GM18499 (cell line): ENCODE measurements around the gene FIGNL2.
"Not testable (repeated sequence)": the region's sequence is repeated elsewhere in the genome, so short reads cannot be mapped to it uniquely, and the experiment has no call there.

Experiments
- ATAC-seq: cut with Tn5 transposase; IDR thresholded peaks from one replicate; pipeline ENCODE4 v1.9.1; 2021; ENCODE audit warnings: moderate number of reproducible peaks; ENCODE audit not compliant: insufficient read depth, unreplicated experiment

The FIGNL2 gene

DNA sequence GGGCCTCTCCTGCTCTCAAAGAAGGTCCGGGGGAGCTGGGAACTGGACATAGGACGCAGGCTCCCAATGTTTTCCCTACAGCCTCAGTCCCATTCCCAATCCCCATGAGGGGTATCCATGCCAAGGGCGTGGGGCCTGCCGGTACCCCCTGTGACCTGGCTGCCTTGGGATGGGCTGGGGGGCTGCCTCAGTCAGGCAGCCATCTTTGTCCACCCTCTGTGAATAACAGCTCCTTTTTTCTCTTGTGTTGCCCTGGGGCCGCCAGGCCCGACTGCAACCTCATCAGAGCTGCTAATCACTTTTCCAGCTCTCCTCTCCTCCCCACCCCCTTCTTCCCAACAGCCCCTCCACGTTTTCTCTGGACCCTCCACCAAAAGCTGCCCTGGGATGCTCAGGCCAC is 11.2 kb downstream of the FIGNL2 start:
- no peak for ATAC-seq

DNA sequence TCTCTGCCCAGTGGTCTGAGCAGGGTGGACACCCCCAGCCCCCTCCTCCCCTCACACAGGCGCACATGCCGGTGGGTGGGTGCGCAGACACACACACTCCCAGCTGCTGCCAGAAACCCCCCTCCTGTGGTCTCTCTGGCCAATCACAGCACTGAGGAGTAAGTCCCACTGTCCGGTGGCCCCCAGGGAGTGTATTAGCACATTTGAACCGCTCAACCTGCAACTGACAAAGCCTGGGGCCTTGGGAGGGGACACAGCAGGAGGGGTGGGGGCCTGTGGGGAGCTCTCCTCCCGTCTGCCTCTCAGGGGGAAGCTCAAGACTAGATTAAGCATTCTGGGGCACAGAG is 11.7 kb downstream of the FIGNL2 start:
- ATAC-seq, result no peak

- no peak for ATAC-seq
Measured at GRCh38 chr12:51836041-51836826, 12.3 kb downstream of the FIGNL2 start.

- ATAC-seq, result no peak
Measured at GRCh38 chr12:51834411-51834810, 14.1 kb downstream of the FIGNL2 start.

DNA sequence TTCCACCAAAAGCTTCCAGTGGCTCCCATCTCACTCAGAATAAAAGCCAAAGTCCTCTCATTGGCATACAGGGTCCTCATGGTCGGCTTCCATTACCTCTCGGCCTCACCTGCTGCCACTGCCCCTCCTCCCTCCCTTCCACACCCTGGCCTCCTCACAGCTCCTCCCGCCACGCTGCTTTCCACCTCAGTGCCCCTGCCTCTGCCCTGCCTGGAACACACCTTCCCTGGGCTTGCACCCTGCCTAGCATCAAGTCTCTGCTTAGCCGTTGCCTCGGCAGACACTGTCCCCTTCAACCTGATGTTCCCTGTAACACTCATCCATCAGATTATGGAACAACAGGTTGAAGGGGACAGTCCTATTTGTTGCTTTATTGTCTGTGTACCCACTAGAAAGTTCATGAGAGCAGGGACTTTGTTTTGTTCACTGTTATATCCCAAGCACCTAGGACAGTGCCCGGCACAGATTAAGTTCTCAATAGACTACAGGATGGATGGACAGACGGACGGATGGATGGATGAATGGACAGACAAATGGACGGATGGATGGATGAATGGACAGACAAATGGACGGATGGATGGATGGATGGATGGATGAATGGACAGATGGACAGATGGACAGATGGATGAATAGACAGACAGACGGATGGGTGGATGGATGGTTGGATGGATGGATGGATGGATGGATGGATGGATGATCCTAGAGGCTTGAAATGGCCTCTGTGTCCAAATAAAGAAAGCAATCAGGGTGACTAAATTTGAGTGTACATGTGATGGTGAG is 14.9 kb downstream of the FIGNL2 start:
- ATAC-seq, result no peak

DNA sequence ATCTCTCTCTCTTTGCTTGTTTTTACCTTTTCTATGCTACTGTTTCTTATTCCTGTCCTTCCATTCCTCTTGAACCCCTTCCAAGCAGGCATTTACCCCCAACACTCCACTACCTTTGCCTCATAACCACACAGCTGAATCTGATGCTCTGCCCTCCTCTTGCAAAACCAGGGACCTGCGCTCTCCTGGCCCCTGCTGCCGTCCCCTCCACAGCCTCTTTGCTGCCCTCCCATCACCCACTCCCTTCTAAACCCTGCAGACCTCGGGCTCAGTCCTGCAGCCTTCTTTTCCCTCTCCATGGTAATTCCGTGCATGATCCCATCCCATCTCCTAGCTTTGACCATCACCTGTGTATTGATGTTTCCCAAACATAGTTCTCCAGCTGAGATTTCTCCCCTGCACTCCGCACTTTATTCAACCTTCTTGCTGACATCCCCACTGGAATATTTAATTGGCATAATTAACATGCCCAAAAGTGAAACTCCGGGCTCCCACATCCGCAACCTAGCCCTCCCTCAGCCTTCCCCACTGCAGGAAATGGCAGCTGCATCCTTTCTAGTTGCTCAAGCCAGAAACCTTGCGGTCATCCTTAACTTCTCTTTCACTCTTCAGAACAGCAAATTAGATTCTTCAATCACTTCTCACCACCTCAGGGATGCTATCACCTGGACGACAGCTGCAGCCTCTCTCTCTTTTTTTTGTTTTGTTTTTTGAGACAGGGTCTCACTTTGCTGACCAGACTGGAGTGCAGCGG is 16.0 kb downstream of the FIGNL2 start:
- no peak for ATAC-seq

- ATAC-seq, result not testable (repeated sequence)
Measured at GRCh38 chr12:51831817-51832216, 16.7 kb downstream of the FIGNL2 start.

DNA sequence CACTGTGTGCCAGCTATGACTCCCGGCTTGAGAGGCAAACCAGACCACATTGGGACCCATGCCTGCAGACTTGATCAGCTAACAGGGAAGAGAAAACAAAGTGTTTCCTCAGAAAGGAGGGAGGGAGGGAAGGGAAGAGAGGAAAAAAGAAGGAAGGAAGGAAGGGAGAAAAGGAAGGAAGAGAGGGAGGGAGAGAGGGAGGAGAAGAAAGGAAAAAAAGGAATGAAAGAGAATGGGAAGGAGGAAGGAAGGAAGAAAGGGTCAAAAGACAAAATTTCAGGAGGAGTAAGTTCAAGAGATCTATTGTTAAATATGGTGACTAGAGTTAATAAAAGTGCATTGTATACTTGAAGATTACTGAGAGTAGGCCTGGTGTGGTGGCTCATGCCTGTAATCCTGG is 18.9 kb downstream of the FIGNL2 start:
- ATAC-seq, result no peak

DNA sequence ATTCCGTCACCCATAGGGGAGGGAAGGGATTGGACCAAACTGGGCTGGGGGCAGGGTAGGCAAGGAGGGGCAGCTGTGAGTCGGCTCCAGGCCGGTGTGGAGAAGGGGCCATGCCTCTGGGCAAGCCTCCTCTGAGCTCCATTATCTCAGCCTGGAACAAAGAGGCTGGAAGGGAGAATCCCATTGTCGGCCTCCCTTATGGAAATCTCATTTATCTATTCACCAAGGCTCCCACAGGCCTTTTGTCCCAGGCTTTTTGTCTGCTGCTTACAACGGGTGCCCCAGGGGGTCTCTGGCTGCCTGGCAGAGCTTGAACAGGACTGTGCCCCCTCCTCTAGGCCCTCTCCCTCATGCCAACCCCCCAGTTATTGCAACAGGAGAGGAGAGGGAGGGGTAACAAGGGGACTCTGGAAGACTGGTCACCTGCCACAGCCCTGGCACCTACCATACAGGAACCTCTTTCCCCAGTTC is 19.5 kb downstream of the FIGNL2 start:
- no peak for ATAC-seq

DNA sequence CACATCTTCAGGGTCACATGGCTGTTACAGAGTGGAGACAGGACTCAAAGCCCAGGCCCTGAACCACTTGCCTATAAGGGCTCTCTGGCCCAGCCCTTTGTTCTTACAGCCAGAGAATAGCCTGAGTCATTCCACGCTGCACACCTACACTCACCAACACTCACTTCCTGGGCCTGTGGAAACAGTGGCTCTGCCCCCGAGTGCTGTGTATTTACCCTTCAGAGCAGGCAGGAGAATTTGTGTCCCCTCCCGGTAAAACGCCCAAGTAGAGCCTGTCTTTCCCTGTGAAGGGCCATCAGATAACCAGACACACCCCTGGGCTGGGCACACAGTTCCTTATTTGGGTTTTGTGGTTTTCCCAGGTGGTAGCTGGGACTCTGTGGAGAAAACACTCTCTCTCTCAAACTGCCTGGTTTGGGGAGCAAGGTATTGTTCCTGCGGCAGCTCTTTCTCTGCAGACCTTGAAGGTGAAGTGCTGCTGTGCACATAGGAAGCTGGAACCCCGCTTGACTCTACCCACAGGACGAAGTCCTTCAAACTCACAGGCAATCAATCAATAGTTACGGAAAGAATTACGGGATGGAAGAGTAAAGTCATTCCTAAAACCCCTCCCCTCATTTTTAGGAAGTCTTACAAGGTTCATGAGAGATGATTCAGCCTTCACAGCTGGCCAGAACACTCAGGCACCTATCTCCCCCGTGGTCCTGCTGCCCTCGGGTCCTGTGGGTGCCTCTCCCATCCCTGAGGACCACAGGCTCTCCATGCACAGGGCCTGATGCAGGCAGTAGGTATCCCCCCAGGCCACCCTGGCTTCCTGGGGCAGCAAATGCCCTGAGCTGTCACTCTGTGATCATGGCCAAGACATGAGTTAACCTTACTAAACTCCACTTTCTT is 20.3 kb downstream of the FIGNL2 start:
- no peak for ATAC-seq

DNA sequence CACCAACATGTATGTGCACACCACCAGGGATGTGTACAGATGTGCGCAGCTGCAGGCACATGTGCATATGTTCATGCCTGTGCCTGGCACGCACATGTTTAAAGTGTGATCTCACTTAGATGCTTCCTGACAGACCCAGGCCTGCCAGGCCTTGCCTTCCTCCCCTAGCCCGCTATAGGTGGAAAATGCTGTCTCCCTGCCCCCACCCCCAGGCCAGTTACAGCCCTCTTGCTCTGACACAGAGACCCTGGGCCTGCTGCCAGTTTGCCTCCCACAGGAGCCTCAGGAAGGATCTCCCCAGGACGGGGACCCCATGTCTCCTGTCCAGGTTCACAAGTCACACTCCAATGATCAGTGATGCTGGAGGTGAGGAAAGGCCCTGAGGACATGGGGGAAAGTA is 21.6 kb downstream of the FIGNL2 start:
- ATAC-seq, result no peak

DNA sequence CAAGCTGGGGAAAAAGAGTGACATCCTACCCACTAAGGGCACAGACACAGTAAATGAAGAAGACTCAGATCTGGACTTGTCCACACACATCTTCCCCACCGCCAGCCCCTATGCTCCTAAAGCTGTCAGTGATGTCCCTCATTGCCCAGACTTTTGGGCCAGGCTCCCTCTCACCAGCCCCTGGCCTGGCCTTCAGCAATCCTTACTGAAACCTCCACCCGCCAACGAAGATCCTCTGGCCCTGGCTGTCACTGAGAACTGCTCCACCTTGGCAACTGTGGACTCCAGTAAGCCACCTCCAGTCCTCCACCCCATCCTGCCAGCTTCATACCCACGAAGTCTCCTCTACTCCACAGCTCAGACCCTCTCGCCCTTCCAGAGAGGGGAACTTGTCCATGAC is 23.3 kb downstream of the FIGNL2 start:
- ATAC-seq, result no peak

GRCh38 chr12:51823875-51824565 is 24.5 kb downstream of the FIGNL2 start:
- no peak for ATAC-seq

DNA sequence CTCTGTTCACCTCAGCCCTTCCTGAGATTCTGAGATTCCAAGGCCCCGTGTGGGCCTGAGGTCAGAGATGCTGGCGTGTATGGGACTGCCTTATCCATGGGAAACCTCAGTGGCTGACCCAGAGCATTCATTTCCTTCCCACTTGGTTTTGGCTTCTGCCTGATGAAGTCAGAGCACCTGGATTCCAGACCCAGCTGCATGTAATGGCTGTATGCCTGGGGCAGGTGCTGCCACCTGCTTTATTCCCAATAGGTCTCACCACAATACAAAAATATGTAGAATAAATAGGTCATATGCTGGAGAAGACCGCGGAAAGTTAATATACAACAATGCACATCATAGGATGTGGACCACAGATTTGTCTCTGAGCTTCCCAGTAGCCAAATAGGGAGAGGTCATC is 25.6 kb downstream of the FIGNL2 start:
- ATAC-seq, result no peak

DNA sequence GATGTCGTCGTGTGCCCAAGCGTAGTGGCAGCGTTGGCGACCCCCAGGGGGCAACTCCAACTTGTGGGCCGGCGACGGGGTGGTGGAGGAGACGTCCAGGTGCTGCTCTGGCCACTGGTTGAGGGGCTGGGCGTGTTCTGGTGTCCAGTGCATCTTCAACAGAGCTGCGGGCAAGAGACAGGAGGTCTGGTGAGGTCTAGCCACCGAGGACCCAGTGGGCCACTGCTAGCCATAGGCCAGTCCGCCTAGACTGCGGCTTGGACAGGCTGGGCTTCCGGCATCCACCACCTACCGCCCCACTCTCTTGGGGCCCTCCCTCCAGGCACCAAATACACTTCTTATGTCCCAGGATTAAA is 26.3 kb downstream of the FIGNL2 start:
- ATAC-seq, result no peak

GRCh38 chr12:51821440-51822260 is 26.9 kb downstream of the FIGNL2 start:
- ATAC-seq, result no peak

GRCh38 chr12:51820526-51821439 is 27.7 kb downstream of the FIGNL2 start:
- no peak for ATAC-seq
